Ascending aorta (tissue), 2 donors: ENCODE measurements around the gene HIBCH. TPM values are rescaled to one million over a fixed set of nuclear protein-coding genes. Genes with fewer than 3 reads are reported as not detected.

Source experiments
- DNase-seq, 2 donors: peaks; one replicate each; pipeline ENCODE4 v3.0.0-alpha.2; 2019; ENCODE audit warnings: low spot score in 2 of 2
- H3K27ac ChIP-seq, 2 donors: fragments of 200-600 bp; sonication (generic); one replicate each; pipeline ENCODE4 v1.5.1; 2016 to 2017; ENCODE audit warnings: mild to moderate bottlenecking in 1 of 2
- H3K27me3 ChIP-seq: fragments of 200-600 bp; sonication (generic); one replicate; pipeline ENCODE4 v1.5.1; 2017
- H3K36me3 ChIP-seq, 2 donors: fragments of 200-600 bp; sonication (generic); one replicate each; pipeline ENCODE4 v1.5.1; 2016
- H3K4me1 ChIP-seq, 2 donors: fragments of 200-600 bp; sonication (generic); one replicate each; pipeline ENCODE4 v1.5.1; 2016 to 2017; ENCODE audit warnings: mild to moderate bottlenecking in 1 of 2
- H3K4me3 ChIP-seq, 2 donors: fragments of 200-600 bp; sonication (generic); one replicate each; pipeline ENCODE4 v1.5.1; 2016 to 2017; ENCODE audit warnings: mild to moderate bottlenecking in 1 of 2
- H3K9me3 ChIP-seq, 2 donors: fragments of 200-600 bp; sonication (generic); one replicate each; pipeline ENCODE4 v1.5.1; 2016
- CTCF ChIP-seq, 3 experiments: fragments of 200-600 bp in 2 of 3; fragments of 450-650 bp in 1 of 3; sonication (generic) in 2 of 3; IDR thresholded peaks; one replicate each; pipeline ENCODE4 v1.5.1; 2016 to 2019; ENCODE audit warnings: antibody characterized with exemption in 3 of 3, mild to moderate bottlenecking in 1 of 3, moderate library complexity in 1 of 3
- intact Hi-C: fragments of 100-400 bp; cut with DNase I; formaldehyde crosslinking; loops from one replicate; pipeline ENCODE4 v1.15.1; 2023
- total RNA-seq: library from RNA; depleted of rRNA; stranded (reverse); fragments of >200 nt; gene quantifications from one replicate; pipeline ENCODE4 v1.1.0, GENCODE V29; 2016

Gene HIBCH
- total RNA-seq, 1 donor from 2014 or later = 3.7 TPM

DNA sequence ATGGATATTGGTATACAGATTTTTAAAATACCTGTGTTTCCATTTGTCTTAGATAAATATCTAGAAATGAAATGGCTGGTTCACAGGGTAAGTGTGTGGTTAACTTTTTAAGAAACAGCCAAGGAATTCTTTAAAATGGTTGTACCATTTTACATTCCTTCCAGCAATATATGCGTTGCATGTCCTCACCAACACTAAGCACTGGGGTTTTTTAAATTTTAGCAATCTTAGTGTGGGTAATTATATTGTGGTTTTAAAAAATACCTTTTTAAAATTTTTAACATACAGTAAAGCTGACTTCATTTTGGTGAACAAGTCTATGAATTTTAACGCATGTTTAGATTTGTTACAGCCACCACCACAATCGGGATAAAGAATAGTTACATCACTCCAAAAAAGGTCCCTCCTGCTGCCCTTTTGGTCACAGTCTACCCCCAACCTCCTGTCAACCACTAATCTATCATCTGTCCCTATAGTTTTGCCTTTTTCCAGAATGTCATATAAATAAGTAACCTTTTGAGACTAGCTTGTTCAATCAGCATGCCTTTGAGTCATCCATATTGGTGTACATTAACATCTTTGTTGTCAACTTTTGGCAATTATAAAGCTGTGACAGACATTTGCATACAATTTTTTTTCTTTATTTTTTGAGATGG is 129.0 kb downstream of the HIBCH start:
- TF ChIP-seq CTCF (IDR thresholded peaks at IDR 0.05) = no peak
- intact Hi-C loops = no loop called here
- DNase-seq = no peak

GRCh38 chr2:190188289-190188688 is 131.3 kb downstream of the HIBCH start:
- intact Hi-C loops = no loop called here

More for the DNA sequence above, 129.0 kb downstream of the HIBCH start:
- Histone ChIP-seq H3K4me3 (no peak overlapping the region), H3K4me1 (no peaks in the 10 kb centered on the region), H3K27ac (no peak overlapping the region), H3K36me3 (no peaks in the 10 kb centered on the region), H3K27me3 (no peaks in the 10 kb centered on the region), H3K9me3 (no peaks in the 10 kb centered on the region)

DNA sequence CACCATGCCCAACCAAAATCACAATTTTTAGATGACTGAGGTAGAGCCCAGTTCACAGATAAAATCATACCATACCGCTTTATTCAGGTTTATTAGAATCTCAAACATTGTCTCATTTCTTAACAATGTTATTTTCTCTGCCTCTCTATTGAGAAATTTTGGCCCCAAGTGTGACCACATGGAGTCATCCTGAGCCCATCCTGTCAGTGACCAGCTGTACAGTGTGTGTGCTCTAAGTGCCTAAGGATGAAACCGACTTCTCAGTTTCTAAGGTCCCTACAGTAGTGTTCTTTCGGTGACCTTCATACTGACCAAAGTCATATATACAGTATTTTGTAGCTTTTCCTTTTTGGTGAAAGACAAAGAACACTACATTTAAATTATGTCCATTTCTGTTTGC is 133.4 kb downstream of the HIBCH start:
- Histone ChIP-seq H3K36me3 (no peaks in the 10 kb centered on the region), H3K4me1 (no peaks in the 10 kb centered on the region), H3K4me3 (no peak overlapping the region), H3K27me3 (no peaks in the 10 kb centered on the region), H3K9me3 (no peaks in the 10 kb centered on the region), H3K27ac (no peak overlapping the region)
- no peak for DNase-seq
- no peak for TF ChIP-seq CTCF (IDR thresholded peaks at IDR 0.05)
- intact Hi-C loops = no loop called here

More at GRCh38 chr2:190188289-190188688, 131.3 kb downstream of the HIBCH start:
- Histone ChIP-seq H3K9me3 (no peaks in the 10 kb centered on the region), H3K27ac (no peak overlapping the region), H3K36me3 (no peaks in the 10 kb centered on the region), H3K4me1 (no peaks in the 10 kb centered on the region), H3K27me3 (no peaks in the 10 kb centered on the region), H3K4me3 (no peak overlapping the region)
- no peak for DNase-seq
- no peak for TF ChIP-seq CTCF (IDR thresholded peaks at IDR 0.05)

- no peak overlapping the region for H3K27ac ChIP-seq
- H3K9me3 ChIP-seq = no peaks in the 10 kb centered on the region
- DNase-seq = no peak
- intact Hi-C loops = no loop called here
- H3K4me1 ChIP-seq = no peaks in the 10 kb centered on the region
- H3K36me3 ChIP-seq = no peaks in the 10 kb centered on the region
- H3K4me3 ChIP-seq = no peak overlapping the region
- no peaks in the 10 kb centered on the region for H3K27me3 ChIP-seq
- no peak for TF ChIP-seq CTCF (IDR thresholded peaks at IDR 0.05)
Measured at GRCh38 chr2:190185380-190185779, 134.2 kb downstream of the HIBCH start.

DNA sequence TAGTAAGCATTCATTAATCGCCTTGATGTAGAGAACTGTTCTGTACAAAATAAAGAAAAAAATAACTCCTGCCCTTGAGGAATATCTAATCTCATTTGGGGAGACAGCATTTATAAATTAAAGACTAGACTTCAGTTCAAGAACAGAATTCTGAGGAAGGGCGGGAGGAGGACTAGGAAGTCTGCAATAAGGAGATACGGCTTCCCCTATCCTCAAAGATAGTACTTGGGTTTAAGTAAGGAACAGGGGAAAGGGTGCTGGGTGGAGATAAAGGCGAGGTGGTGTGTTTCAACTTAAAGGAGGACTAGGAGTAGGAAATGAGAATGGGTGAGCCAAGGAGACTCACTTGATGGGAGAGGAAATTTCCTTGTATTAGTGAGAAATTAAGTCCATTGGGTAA is 135.2 kb downstream of the HIBCH start:
- H3K36me3 ChIP-seq = no peaks in the 10 kb centered on the region
- DNase-seq = no peak
- H3K4me3 ChIP-seq = no peak overlapping the region
- H3K9me3 ChIP-seq = no peaks in the 10 kb centered on the region
- intact Hi-C loops = no loop called here
- no peaks in the 10 kb centered on the region for H3K27me3 ChIP-seq
- H3K4me1 ChIP-seq = peaks cover 0 to 3% of the 10 kb centered on the region in 2 donors
- no peak for TF ChIP-seq CTCF (IDR thresholded peaks at IDR 0.05)
- H3K27ac ChIP-seq = peak overlapping the region; percentile 22 to 35

- intact Hi-C loops = no loop called here
- no peak for TF ChIP-seq CTCF (IDR thresholded peaks at IDR 0.05)
- DNase-seq = no peak
- Histone ChIP-seq H3K9me3 (no peaks in the 10 kb centered on the region), H3K27me3 (no peaks in the 10 kb centered on the region), H3K36me3 (no peaks in the 10 kb centered on the region), H3K4me1 (peaks cover 0 to 3% of the 10 kb centered on the region in 2 donors), H3K27ac (peak overlapping the region; percentile 14 to 50), H3K4me3 (no peak overlapping the region)
Measured at GRCh38 chr2:190183539-190183938, 136.1 kb downstream of the HIBCH start.
